ENCODE measurements around the gene SLC30A7. TPM values are rescaled to one million over a fixed set of nuclear protein-coding genes. Genes with fewer than 3 reads are reported as not detected.
"Not testable (repeated sequence)": the region's sequence is repeated elsewhere in the genome, so short reads cannot be mapped to it uniquely, and the experiment has no call there.

The SLC30A7 gene
- total RNA-seq, 2 experiments from 2014 or later, result 48.6 to 52.1 TPM

GRCh38 chr1:100927276-100927675 is 31.4 kb downstream of the SLC30A7 start:
- ChIA-PET POLR2A (interaction anchor here (0.6 kb wide), 1 partner anchor 18 kb away, joined by 3 read pairs; no protein-coding TSS in a partner anchor), CTCF (no interaction called here)

GRCh38 chr1:100928128-100928527 is 32.2 kb downstream of the SLC30A7 start:
- CTCF ChIA-PET, result no interaction called here
- POLR2A ChIA-PET, result interaction anchor here (0.6 kb wide), 1 partner anchor 18 kb away, joined by 3 read pairs; no protein-coding TSS in a partner anchor

GRCh38 chr1:100930494-100930893 is 34.6 kb downstream of the SLC30A7 start:
- ChIA-PET POLR2A (no interaction called here), CTCF (no interaction called here)

GRCh38 chr1:100931716-100932115 is 35.8 kb downstream of the SLC30A7 start:
- ChIA-PET POLR2A (no interaction called here), CTCF (no interaction called here)

GRCh38 chr1:100933555-100933954 is 37.7 kb downstream of the SLC30A7 start:
- CTCF ChIA-PET, result not testable (repeated sequence)

GRCh38 chr1:100936194-100936967 is 40.5 kb downstream of the SLC30A7 start:
- POLR2A ChIA-PET, result no interaction called here
- CTCF ChIA-PET, result no interaction called here

More at GRCh38 chr1:100933555-100933954, 37.7 kb downstream of the SLC30A7 start:
- POLR2A ChIA-PET, result not testable (repeated sequence)

GRCh38 chr1:100941098-100941527 is 45.2 kb downstream of the SLC30A7 start:
- ChIA-PET CTCF (no interaction called here), POLR2A (interaction anchor here (0.6 kb wide), 1 partner anchor 237 kb away, joined by 3 read pairs; no protein-coding TSS in a partner anchor)

GRCh38 chr1:100941580-100942216 is 45.8 kb downstream of the SLC30A7 start:
- CTCF ChIA-PET, result interaction anchor here (0.6 kb wide), 1 partner anchor 38 kb away, joined by 3 read pairs; no protein-coding TSS in a partner anchor
- POLR2A ChIA-PET, result no interaction called here

GRCh38 chr1:100942304-100943046 is 46.6 kb downstream of the SLC30A7 start:
- CTCF ChIA-PET, result interaction anchor here (0.6 kb wide), 2 partner anchors 38 to 293 kb away, joined by 3 to 4 read pairs; no protein-coding TSS in a partner anchor

GRCh38 chr1:100943533-100943932 is 47.6 kb downstream of the SLC30A7 start:
- ChIA-PET POLR2A (no interaction called here), CTCF (no interaction called here)

More at GRCh38 chr1:100942304-100943046, 46.6 kb downstream of the SLC30A7 start:
- POLR2A ChIA-PET, result no interaction called here

- POLR2A ChIA-PET, result interaction anchor here (0.6 kb wide), 1 partner anchor 18 kb away, joined by 3 read pairs; no protein-coding TSS in a partner anchor
- CTCF ChIA-PET, result not testable (repeated sequence)
These were observed 50.2 kb downstream of the SLC30A7 start for GRCh38 chr1:100946064-100946463.

GRCh38 chr1:100947816-100948215 is 51.9 kb downstream of the SLC30A7 start:
- POLR2A ChIA-PET, CTCF ChIA-PET: not testable (repeated sequence)

GRCh38 chr1:100948721-100949405 is 53.0 kb downstream of the SLC30A7 start:
- POLR2A ChIA-PET, CTCF ChIA-PET: not testable (repeated sequence)

- CTCF ChIA-PET, result not testable (repeated sequence)
- POLR2A ChIA-PET, result interaction anchor here (0.6 kb wide), 2 partner anchors 31 to 48 kb away, joined by 3 to 4 read pairs; no protein-coding TSS in a partner anchor
These were observed 53.7 kb downstream of the SLC30A7 start for GRCh38 chr1:100949515-100950158.

- ChIA-PET POLR2A (no interaction called here), CTCF (no interaction called here)
These were observed 54.4 kb downstream of the SLC30A7 start for GRCh38 chr1:100950337-100950736.

GRCh38 chr1:100950781-100951180 is 54.9 kb downstream of the SLC30A7 start:
- ChIA-PET CTCF (no interaction called here), POLR2A (no interaction called here)

GRCh38 chr1:100952104-100952745 is 56.3 kb downstream of the SLC30A7 start:
- POLR2A ChIA-PET, result no interaction called here
- CTCF ChIA-PET, result no interaction called here

GRCh38 chr1:100952970-100953369 is 57.1 kb downstream of the SLC30A7 start:
- POLR2A ChIA-PET, result not testable (repeated sequence)
- CTCF ChIA-PET, result interaction anchor here (1.5 kb wide), 1 partner anchor 335 kb away, joined by 3 read pairs; no protein-coding TSS in a partner anchor
